ENCODE results near the gene NR3C2. TPM values are rescaled to one million over a fixed set of nuclear protein-coding genes. Genes with fewer than 3 reads are reported as not detected.

NR3C2 gene
- polyA plus RNA-seq, 1 of the 3 experiments (the other 2 are of a cell fraction): 0.02 TPM

DNA sequence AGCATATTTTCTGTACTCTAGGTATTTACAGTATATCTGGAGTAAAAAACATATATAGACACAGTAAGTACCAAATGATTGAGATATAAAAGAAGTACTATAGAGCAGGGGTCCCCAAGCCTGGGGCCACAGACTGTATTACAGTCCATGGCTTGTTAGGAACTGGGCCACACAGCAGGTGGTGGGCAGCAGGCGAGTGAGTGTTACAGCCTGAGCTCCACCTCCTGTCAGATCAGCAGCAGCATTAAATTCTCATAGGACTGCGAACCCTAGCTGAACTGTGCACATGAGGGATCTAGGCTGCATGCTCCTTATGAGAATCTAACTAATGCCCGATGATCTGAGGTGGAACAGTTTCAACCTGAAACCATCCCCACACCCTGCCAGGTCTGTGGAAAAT is 300.7 kb downstream of the NR3C2 start:
- DNase-seq: no peak
- no peak overlapping the region for H3K4me2 ChIP-seq
- no peak overlapping the region for H3K4me3 ChIP-seq (ENCODE audit: low read depth in 2 of 2, low read length in 1 of 2)
- no peaks in the 10 kb centered on the region for H3K4me1 ChIP-seq (ENCODE audit: control insufficient read depth in 1 of 2, insufficient read depth in 2 of 2, low read depth in 1 of 2, low read length in 1 of 2)
- H2AFZ ChIP-seq (ENCODE audit: low read depth): no peak overlapping the region
- WGBS (ENCODE audit: low lambda C conversion rate): 26% methylated on average over 3 of the region's 3 CpGs
- no peak for TF ChIP-seq TCF12 (IDR thresholded peaks at IDR 0.05)
- no peak for TF ChIP-seq TAF1 (IDR thresholded peaks at IDR 0.05; ENCODE audit: borderline replicate concordance, low read depth, low read length)
- no peak for TF ChIP-seq SMC3 (IDR thresholded peaks at IDR 0.05; ENCODE audit: low read depth, low read length)
- TF ChIP-seq FOXM1 (IDR thresholded peaks at IDR 0.05; ENCODE audit: low read depth): no peak
- no peak for TF ChIP-seq GATA2 (CRISPR knock-in tag; IDR thresholded peaks at IDR 0.05)
- no peak for TF ChIP-seq EP300 (IDR thresholded peaks at IDR 0.05; ENCODE audit: borderline replicate concordance in 1 of 2, low read depth in 1 of 2, low read length in 1 of 2)
- TF ChIP-seq PBX3 (IDR thresholded peaks at IDR 0.05): no peak
- TF ChIP-seq POLR2AphosphoS5 (IDR thresholded peaks at IDR 0.05; ENCODE audit: low read depth, low read length): no peak
- TF ChIP-seq FOSL2 (IDR thresholded peaks at IDR 0.05; ENCODE audit: borderline replicate concordance, low read depth): no peak
- TF ChIP-seq GABPA (IDR thresholded peaks at IDR 0.05; ENCODE audit: low read depth): no peak
- TF ChIP-seq JUND (IDR thresholded peaks at IDR 0.05): no peak
- no peak for TF ChIP-seq ELF1 (IDR thresholded peaks at IDR 0.05)
- TF ChIP-seq FOXJ3 (CRISPR knock-in tag; IDR thresholded peaks at IDR 0.05): no peak
- TF ChIP-seq RXRA (IDR thresholded peaks at IDR 0.05; ENCODE audit: borderline replicate concordance, low read depth): no peak
- TF ChIP-seq, protein P1, sequence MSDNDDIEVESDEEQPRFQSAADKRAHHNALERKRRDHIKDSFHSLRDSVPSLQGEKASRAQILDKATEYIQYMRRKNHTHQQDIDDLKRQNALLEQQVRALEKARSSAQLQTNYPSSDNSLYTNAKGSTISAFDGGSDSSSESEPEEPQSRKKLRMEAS (IDR thresholded peaks at IDR 0.05; ENCODE audit: low read depth): no peak
- TF ChIP-seq TEAD4 (IDR thresholded peaks at IDR 0.05; ENCODE audit: borderline replicate concordance, insufficient read depth): no peak
- POLR2A ChIA-PET: no interaction called here
- H3K27ac ChIP-seq (ENCODE audit: low read depth in 2 of 2, low read length in 1 of 2): no peak overlapping the region
- H3K79me2 ChIP-seq (ENCODE audit: insufficient read depth): no peaks in the 10 kb centered on the region
- H3F3A ChIP-seq (replicated peaks; ENCODE audit: insufficient read depth): no peaks in the 10 kb centered on the region
- CTCF ChIA-PET: no interaction called here
- H3K9ac ChIP-seq: no peak overlapping the region
- no peaks in the 10 kb centered on the region for H3K27me3 ChIP-seq (ENCODE audit: insufficient read depth)
- no peaks in the 10 kb centered on the region for H3K9me3 ChIP-seq
- no peaks in the 10 kb centered on the region for H4K20me1 ChIP-seq (ENCODE audit: insufficient read depth)
- no peaks in the 10 kb centered on the region for H3K9me2 ChIP-seq
- H3K36me3 ChIP-seq (replicated peaks in 1 of 2; ENCODE audit: control insufficient read depth in 1 of 2, insufficient read depth in 2 of 2, low read length in 1 of 2): no peaks in the 10 kb centered on the region

GRCh38 chr4:148126825-148127224 is 315.4 kb downstream of the NR3C2 start:
- Histone ChIP-seq H3K27me3 (ENCODE audit: insufficient read depth) (no peaks in the 10 kb centered on the region), H3K79me2 (ENCODE audit: insufficient read depth) (no peaks in the 10 kb centered on the region), H3K36me3 (replicated peaks in 1 of 2; ENCODE audit: control insufficient read depth in 1 of 2, insufficient read depth in 2 of 2, low read length in 1 of 2) (no peaks in the 10 kb centered on the region), H3K9me3 (0 out of 2 replicates have a peak, but pooled peaks cover 6% of the 10 kb centered on the region), H3K27ac (ENCODE audit: low read depth in 2 of 2, low read length in 1 of 2) (no peak overlapping the region), H3K4me1 (ENCODE audit: control insufficient read depth in 1 of 2, insufficient read depth in 2 of 2, low read depth in 1 of 2, low read length in 1 of 2) (no peaks in the 10 kb centered on the region), H2AFZ (ENCODE audit: low read depth) (no peak overlapping the region), H3K9ac (no peak overlapping the region), H3K9me2 (no peaks in the 10 kb centered on the region), H4K20me1 (ENCODE audit: insufficient read depth) (no peaks in the 10 kb centered on the region), H3F3A (replicated peaks; ENCODE audit: insufficient read depth) (no peaks in the 10 kb centered on the region), H3K4me3 (ENCODE audit: low read depth in 2 of 2, low read length in 1 of 2) (no peak overlapping the region), H3K4me2 (no peak overlapping the region)
- POLR2A ChIA-PET: no interaction called here
- CTCF ChIA-PET: no interaction called here
- TF ChIP-seq GABPA (IDR thresholded peaks at IDR 0.05; ENCODE audit: low read depth) (no peak), SMC3 (IDR thresholded peaks at IDR 0.05; ENCODE audit: low read depth, low read length) (no peak), SIN3A (IDR thresholded peaks at IDR 0.05; ENCODE audit: borderline replicate concordance, low read depth, low read length) (no peak), RAD21 (IDR thresholded peaks at IDR 0.05; ENCODE audit: low read length) (no peak), ZBTB33 (IDR thresholded peaks at IDR 0.05; ENCODE audit: borderline replicate concordance, low read depth) (no peak), FOXM1 (IDR thresholded peaks at IDR 0.05; ENCODE audit: low read depth) (no peak), TEAD4 (IDR thresholded peaks at IDR 0.05; ENCODE audit: borderline replicate concordance, insufficient read depth) (no peak), PBX3 (IDR thresholded peaks at IDR 0.05) (no peak), NRF1 (IDR thresholded peaks at IDR 0.05; ENCODE audit: low read depth, low read length) (no peak)
- TF ChIP-seq, protein P2, sequence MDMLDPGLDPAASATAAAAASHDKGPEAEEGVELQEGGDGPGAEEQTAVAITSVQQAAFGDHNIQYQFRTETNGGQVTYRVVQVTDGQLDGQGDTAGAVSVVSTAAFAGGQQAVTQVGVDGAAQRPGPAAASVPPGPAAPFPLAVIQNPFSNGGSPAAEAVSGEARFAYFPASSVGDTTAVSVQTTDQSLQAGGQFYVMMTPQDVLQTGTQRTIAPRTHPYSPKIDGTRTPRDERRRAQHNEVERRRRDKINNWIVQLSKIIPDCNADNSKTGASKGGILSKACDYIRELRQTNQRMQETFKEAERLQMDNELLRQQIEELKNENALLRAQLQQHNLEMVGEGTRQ (IDR thresholded peaks at IDR 0.05; ENCODE audit: borderline replicate concordance, low read depth, low read length): no peak
- TF ChIP-seq, protein P1 (IDR thresholded peaks at IDR 0.05; ENCODE audit: low read depth): no peak
- no peak for DNase-seq
- 33% methylated on average over 1 of the region's 1 CpG for WGBS (ENCODE audit: low lambda C conversion rate)

Measured in SK-N-SH (cell line).